Stimulated activated CD4-positive, alpha-beta T cell treated with anti-CD3 and anti-CD28 coated beads, Interleukin-1b, Interleukin-23, amount 100 ng/mL, for 24 hours (primary cell): ENCODE measurements around the gene SMTNL2.
"Not testable (repeated sequence)": the region's sequence is repeated elsewhere in the genome, so short reads cannot be mapped to it uniquely, and the experiment has no call there.

Experiments
- DNase-seq, 4 experiments: peaks; one replicate each; pipeline ENCODE4 v3.0.0-alpha.2; 2020; ENCODE audit warnings: low read depth in 4 of 4, low spot score in 1 of 4

Gene SMTNL2

GRCh38 chr17:4599505-4600281 lies 15.4 kb downstream of the SMTNL2 start:
- no peak for DNase-seq

GRCh38 chr17:4600563-4600962 lies 16.2 kb downstream of the SMTNL2 start:
- DNase-seq = no peak

- DNase-seq = no peak
Observed at GRCh38 chr17:4601326-4601725, 17.0 kb downstream of the SMTNL2 start.

GRCh38 chr17:4602041-4602440 lies 17.7 kb downstream of the SMTNL2 start:
- no peak for DNase-seq

GRCh38 chr17:4604111-4604644 lies 19.8 kb downstream of the SMTNL2 start:
- no peak for DNase-seq

GRCh38 chr17:4604736-4605135 lies 20.4 kb downstream of the SMTNL2 start:
- not testable (repeated sequence) for DNase-seq

GRCh38 chr17:4605826-4606225 lies 21.5 kb downstream of the SMTNL2 start:
- no peak for DNase-seq

GRCh38 chr17:4607261-4607741 lies 23.0 kb downstream of the SMTNL2 start:
- no peak for DNase-seq

- DNase-seq = no peak
Observed at GRCh38 chr17:4607773-4608187, 23.5 kb downstream of the SMTNL2 start.

- DNase-seq = no peak
Observed at GRCh38 chr17:4609761-4610160, 25.4 kb downstream of the SMTNL2 start.

GRCh38 chr17:4610162-4610561 lies 25.8 kb downstream of the SMTNL2 start:
- DNase-seq = no peak

- no peak for DNase-seq
Observed at GRCh38 chr17:4610656-4611055, 26.3 kb downstream of the SMTNL2 start.

- DNase-seq = no peak
Observed at GRCh38 chr17:4616476-4616875, 32.1 kb downstream of the SMTNL2 start.

GRCh38 chr17:4617090-4617489 lies 32.8 kb downstream of the SMTNL2 start:
- DNase-seq = no peak

GRCh38 chr17:4617590-4618351 lies 33.4 kb downstream of the SMTNL2 start:
- DNase-seq = no peak

GRCh38 chr17:4620531-4621101 lies 36.3 kb downstream of the SMTNL2 start:
- no peak for DNase-seq

- no peak for DNase-seq
Observed at GRCh38 chr17:4622375-4622774, 38.0 kb downstream of the SMTNL2 start.

GRCh38 chr17:4623249-4623648 lies 38.9 kb downstream of the SMTNL2 start:
- no peak for DNase-seq

- DNase-seq = not testable (repeated sequence)
Observed at GRCh38 chr17:4624451-4624911, 40.2 kb downstream of the SMTNL2 start.

GRCh38 chr17:4625181-4625617 lies 40.9 kb downstream of the SMTNL2 start:
- no peak for DNase-seq

- DNase-seq = no peak
Observed at GRCh38 chr17:4626734-4627256, 42.5 kb downstream of the SMTNL2 start.
